Measurements from ENCODE around the gene ANKLE2.
"Not testable (repeated sequence)": the region's sequence is repeated elsewhere in the genome, so short reads cannot be mapped to it uniquely, and the experiment has no call there.

Gene ANKLE2

GRCh38 chr12:132719141-132719953 is 42.3 kb downstream of the ANKLE2 start:
- DNase-seq (ENCODE audit: low read depth), result no peak

GRCh38 chr12:132718644-132719043 is 43.0 kb downstream of the ANKLE2 start:
- DNase-seq (ENCODE audit: low read depth), result no peak

GRCh38 chr12:132717531-132718387 is 43.9 kb downstream of the ANKLE2 start:
- no peak for DNase-seq (ENCODE audit: low read depth)

- no peak for DNase-seq (ENCODE audit: low read depth)
Measured at GRCh38 chr12:132717011-132717410, 44.6 kb downstream of the ANKLE2 start.

GRCh38 chr12:132716356-132716755 is 45.3 kb downstream of the ANKLE2 start:
- no peak for DNase-seq (ENCODE audit: low read depth)

GRCh38 chr12:132715874-132716273 is 45.8 kb downstream of the ANKLE2 start:
- DNase-seq (ENCODE audit: low read depth), result no peak

- DNase-seq (ENCODE audit: low read depth), result no peak
Measured at GRCh38 chr12:132713123-132713522, 48.5 kb downstream of the ANKLE2 start.

- DNase-seq (ENCODE audit: low read depth), result no peak
Measured at GRCh38 chr12:132711080-132711843, 50.4 kb downstream of the ANKLE2 start.

GRCh38 chr12:132710405-132711079 is 51.1 kb downstream of the ANKLE2 start, which contains the start of gene PGAM5:
TSS of gene PGAM5 (plus strand) at chr12:132710842. CDS start at chr12:132710877, 35 bp downstream.
- no peak for DNase-seq (ENCODE audit: low read depth)

GRCh38 chr12:132710043-132710404 is 51.6 kb downstream of the ANKLE2 start:
- no peak for DNase-seq (ENCODE audit: low read depth)

GRCh38 chr12:132708150-132708549 is 53.5 kb downstream of the ANKLE2 start:
- no peak for DNase-seq (ENCODE audit: low read depth)

- no peak for DNase-seq (ENCODE audit: low read depth)
Measured at GRCh38 chr12:132707241-132707640, 54.4 kb downstream of the ANKLE2 start.

- no peak for DNase-seq (ENCODE audit: low read depth)
Measured at GRCh38 chr12:132703641-132704040, 58.0 kb downstream of the ANKLE2 start.

GRCh38 chr12:132702640-132703039 is 59.0 kb downstream of the ANKLE2 start:
- DNase-seq (ENCODE audit: low read depth), result no peak

- no peak for DNase-seq (ENCODE audit: low read depth)
Measured at GRCh38 chr12:132700212-132700822, 61.3 kb downstream of the ANKLE2 start.

- DNase-seq (ENCODE audit: low read depth), result no peak
Measured at GRCh38 chr12:132698341-132698740, 63.3 kb downstream of the ANKLE2 start.

GRCh38 chr12:132695431-132695830 is 66.2 kb downstream of the ANKLE2 start:
- DNase-seq (ENCODE audit: low read depth), result no peak

- not testable (repeated sequence) for DNase-seq (ENCODE audit: low read depth)
Measured at GRCh38 chr12:132694888-132695287, 66.7 kb downstream of the ANKLE2 start.

GRCh38 chr12:132692030-132692429 is 69.6 kb downstream of the ANKLE2 start:
- not testable (repeated sequence) for DNase-seq (ENCODE audit: low read depth)

- DNase-seq (ENCODE audit: low read depth), result no peak
Measured at GRCh38 chr12:132690112-132690511, 71.5 kb downstream of the ANKLE2 start.

GRCh38 chr12:132689227-132689626 is 72.4 kb downstream of the ANKLE2 start:
- DNase-seq (ENCODE audit: low read depth), result no peak

Measured in non-pigmented ciliary epithelial cell (primary cell).